DMS153 treated with DMSO at 0.1 percent for 48 hours (cell line): ENCODE results near the gene SERINC3.

Experiments
- DNase-seq: peaks from one replicate; lab custom pipeline; 2025; ENCODE audit not compliant: unreplicated experiment; lab: John Stamatoyannopoulos, UW

SERINC3 gene

GRCh38 chr20:44533928-44534327, 12.1 kb upstream of the SERINC3 start:
- no peak for DNase-seq

- DNase-seq = no peak
Measured at GRCh38 chr20:44532981-44533331, 11.1 kb upstream of the SERINC3 start.

GRCh38 chr20:44532259-44532980, 10.6 kb upstream of the SERINC3 start:
- no peak for DNase-seq

- DNase-seq = no peak
Measured at GRCh38 chr20:44528309-44528708, 6.4 kb upstream of the SERINC3 start.

- no peak for DNase-seq
Measured at GRCh38 chr20:44527716-44528199, 5.9 kb upstream of the SERINC3 start.

- no peak for DNase-seq
Measured at GRCh38 chr20:44526129-44526528, 4.3 kb upstream of the SERINC3 start.

- no peak for DNase-seq
Measured at GRCh38 chr20:44523746-44524145, 1.9 kb upstream of the SERINC3 start.

GRCh38 chr20:44522841-44523240, 971 bp upstream of the SERINC3 start:
- DNase-seq = no peak

- no peak for DNase-seq
Measured at GRCh38 chr20:44520881-44521280, 989 bp downstream of the SERINC3 start.

- no peak for DNase-seq
Measured at GRCh38 chr20:44518248-44518647, 3.6 kb downstream of the SERINC3 start.

GRCh38 chr20:44517454-44517853, 4.4 kb downstream of the SERINC3 start:
- no peak for DNase-seq

- no peak for DNase-seq
Measured at GRCh38 chr20:44516491-44516890, 5.4 kb downstream of the SERINC3 start.

GRCh38 chr20:44513871-44514270, 8.0 kb downstream of the SERINC3 start:
- DNase-seq = no peak

- no peak for DNase-seq
Measured at GRCh38 chr20:44509762-44510161, 12.1 kb downstream of the SERINC3 start.

GRCh38 chr20:44504402-44505307, 17.2 kb downstream of the SERINC3 start:
- no peak for DNase-seq

- no peak for DNase-seq
Measured at GRCh38 chr20:44502968-44503367, 18.9 kb downstream of the SERINC3 start.

GRCh38 chr20:44501448-44501847, 20.4 kb downstream of the SERINC3 start:
- DNase-seq = no peak

GRCh38 chr20:44500221-44500620, 21.6 kb downstream of the SERINC3 start:
- DNase-seq = no peak

- no peak for DNase-seq
Measured at GRCh38 chr20:44497761-44498160, 24.1 kb downstream of the SERINC3 start.

GRCh38 chr20:44496976-44497375, 24.9 kb downstream of the SERINC3 start:
- DNase-seq = no peak

GRCh38 chr20:44495802-44496481, 25.9 kb downstream of the SERINC3 start:
- no peak for DNase-seq

- DNase-seq = no peak
Measured at GRCh38 chr20:44495257-44495656, 26.6 kb downstream of the SERINC3 start.
